Uterus (tissue), 4 donors: ENCODE data around the gene SBNO2. TPM values are rescaled to one million over a fixed set of nuclear protein-coding genes. Genes with fewer than 3 reads are reported as not detected.

Source experiments
- DNase-seq, 2 donors: peaks; one replicate each; pipeline ENCODE4 v3.0.0-alpha.2; 2019 to 2020
- H3K27ac ChIP-seq, 2 donors: fragments of 200-600 bp; sonication (generic); 1 replicate in 1 of 2; 2 replicates in 1 of 2; pipeline ENCODE4 v1.5.1; 2016 to 2018
- H3K27me3 ChIP-seq, 2 donors: fragments of 200-600 bp; sonication (generic); one replicate each; pipeline ENCODE4 v1.5.1; 2018 to 2019; ENCODE audit warnings: control low read depth in 1 of 2
- H3K36me3 ChIP-seq, 2 donors: fragments of 200-600 bp; sonication (generic); one replicate each; pipeline ENCODE4 v1.5.1; 2019; ENCODE audit warnings: control low read depth in 1 of 2
- H3K4me1 ChIP-seq, 2 donors: fragments of 200-600 bp; sonication (generic); one replicate each; pipeline ENCODE4 v1.5.1; 2018 to 2019; ENCODE audit warnings: control low read depth in 1 of 2
- H3K4me3 ChIP-seq, 2 donors: fragments of 200-600 bp; sonication (generic); 1 replicate in 1 of 2; 2 replicates in 1 of 2; pipeline ENCODE4 v1.5.1; 2018 to 2019; ENCODE audit warnings: mild to moderate bottlenecking in 1 of 2
- H3K9me3 ChIP-seq, 2 donors: fragments of 200-600 bp; sonication (generic); one replicate each; pipeline ENCODE4 v1.5.1; 2019; ENCODE audit warnings: control low read depth in 1 of 2
- CTCF ChIP-seq, 4 experiments: fragments of 200-600 bp in 2 of 4; fragments of 450-650 bp in 2 of 4; sonication (generic) in 2 of 4; IDR thresholded peaks; one replicate each; pipeline ENCODE4 v1.5.1; 2016 to 2019; ENCODE audit warnings: antibody characterized with exemption in 4 of 4, mild to moderate bottlenecking in 2 of 4, moderate library complexity in 1 of 4
- POLR2A ChIP-seq, 2 donors: fragments of 450-650 bp; IDR thresholded peaks; one replicate each; pipeline ENCODE4 v1.6.1; 2016; ENCODE audit warnings: antibody characterized with exemption in 2 of 2, mild to moderate bottlenecking in 1 of 2, moderate library complexity in 1 of 2
- intact Hi-C: fragments of 100-400 bp; cut with DNase I; formaldehyde crosslinking; loops from one replicate; pipeline ENCODE4 v1.15.1; 2023; ENCODE audit warnings: low total_unique reads
- total RNA-seq, 4 donors: library from RNA; depleted of rRNA in 3 of 4; stranded (reverse); fragments of >200 nt in 3 of 4; gene quantifications; one replicate each; pipeline versions ENCODE4 v1.1.0 to v1.2.4, GENCODE V29; 2014 to 2023
- donor health status: DM: yes; HTN: yes; CAD: no.

Gene SBNO2
- total RNA-seq, 4 donors from 2014 or later: 4.4 to 107 (median 10.7) TPM

GRCh38 chr19:1103708-1104310 lies 70.3 kb downstream of the SBNO2 start, which contains the start of gene GPX4:
GPX4 (plus strand) TSS chr19:1103994; CDS start chr19:1104044, 50 bp downstream.
- TF ChIP-seq CTCF (IDR thresholded peaks at IDR 0.05): peak in 1 of 4 experiments; percentile 30
- peak; percentile 97 for TF ChIP-seq POLR2A (IDR thresholded peaks at IDR 0.05)
- intact Hi-C loops: loop anchor here (10.0 kb wide), 1 partner anchor 179 kb away; the partner anchor contains the start of gene ARID3A

GRCh38 chr19:1103132-1103707 lies 70.8 kb downstream of the SBNO2 start:
- H3K27me3 ChIP-seq: no peaks in the 10 kb centered on the region
- intact Hi-C loops: loop anchor here (10.0 kb wide), 1 partner anchor 178 kb away; the partner anchor contains the start of gene ARID3A
- DNase-seq: no peak

More at GRCh38 chr19:1103708-1104310, 70.3 kb downstream of the SBNO2 start, which contains the start of gene GPX4:
- H3K27ac ChIP-seq: peak within 1 kb of the TSS; percentile 96 to 100
- H3K27me3 ChIP-seq: no peaks in the 10 kb centered on the region
- H3K9me3 ChIP-seq: no peaks in the 10 kb centered on the region
- H3K4me3 ChIP-seq: peak within 1 kb of the TSS; percentile 57 to 91
- H3K36me3 ChIP-seq: no peaks in the 10 kb centered on the region
- H3K4me1 ChIP-seq: peaks cover 16 to 19% of the 10 kb centered on the region in 2 donors
- peak; percentile 99 for DNase-seq

GRCh38 chr19:1102407-1103131 lies 71.5 kb downstream of the SBNO2 start:
- Histone ChIP-seq H3K9me3 (no peaks in the 10 kb centered on the region), H3K27me3 (no peaks in the 10 kb centered on the region), H3K4me3 (no peak overlapping the region), H3K36me3 (no peaks in the 10 kb centered on the region), H3K4me1 (peaks cover 16 to 19% of the 10 kb centered on the region in 2 donors), H3K27ac (peak overlapping the region; percentile 91)
- DNase-seq: peak; percentile 65 to 87
- intact Hi-C loops: loop anchor here (10.0 kb wide), 1 partner anchor 178 kb away; the partner anchor contains the start of gene ARID3A
- TF ChIP-seq POLR2A (IDR thresholded peaks at IDR 0.05) (peak in 1 of 2 donors; percentile 11), CTCF (IDR thresholded peaks at IDR 0.05) (no peak)

More at GRCh38 chr19:1103132-1103707, 70.8 kb downstream of the SBNO2 start:
- no peak for TF ChIP-seq CTCF (IDR thresholded peaks at IDR 0.05)
- TF ChIP-seq POLR2A (IDR thresholded peaks at IDR 0.05): no peak
- Histone ChIP-seq H3K9me3 (no peaks in the 10 kb centered on the region), H3K27ac (peak overlapping the region; percentile 91), H3K4me1 (peaks cover 16 to 19% of the 10 kb centered on the region in 2 donors), H3K4me3 (peak overlapping the region; percentile 31 to 34), H3K36me3 (no peaks in the 10 kb centered on the region)

- no peaks in the 10 kb centered on the region for H3K9me3 ChIP-seq
- intact Hi-C loops: loop anchor here (10.0 kb wide), 1 partner anchor 177 kb away; the partner anchor contains the start of gene ARID3A
- no peaks in the 10 kb centered on the region for H3K36me3 ChIP-seq
- no peaks in the 10 kb centered on the region for H3K27me3 ChIP-seq
- H3K4me1 ChIP-seq: peaks cover 16 to 19% of the 10 kb centered on the region in 2 donors
- H3K4me3 ChIP-seq: no peak overlapping the region
- peak; percentile 58 to 69 for DNase-seq
- H3K27ac ChIP-seq: peak overlapping the region; percentile 91
- no peak for TF ChIP-seq POLR2A (IDR thresholded peaks at IDR 0.05)
- TF ChIP-seq CTCF (IDR thresholded peaks at IDR 0.05): no peak
Measured at GRCh38 chr19:1101337-1101698, 72.8 kb downstream of the SBNO2 start.
